AG08396 (cell line): ENCODE measurements around the gene C1orf122.

Experiments used
- DNase-seq: peaks from one replicate; pipeline ENCODE4 v3.0.0; 2012; ENCODE audit warnings: low spot score, mixed read lengths

The C1orf122 gene

DNA sequence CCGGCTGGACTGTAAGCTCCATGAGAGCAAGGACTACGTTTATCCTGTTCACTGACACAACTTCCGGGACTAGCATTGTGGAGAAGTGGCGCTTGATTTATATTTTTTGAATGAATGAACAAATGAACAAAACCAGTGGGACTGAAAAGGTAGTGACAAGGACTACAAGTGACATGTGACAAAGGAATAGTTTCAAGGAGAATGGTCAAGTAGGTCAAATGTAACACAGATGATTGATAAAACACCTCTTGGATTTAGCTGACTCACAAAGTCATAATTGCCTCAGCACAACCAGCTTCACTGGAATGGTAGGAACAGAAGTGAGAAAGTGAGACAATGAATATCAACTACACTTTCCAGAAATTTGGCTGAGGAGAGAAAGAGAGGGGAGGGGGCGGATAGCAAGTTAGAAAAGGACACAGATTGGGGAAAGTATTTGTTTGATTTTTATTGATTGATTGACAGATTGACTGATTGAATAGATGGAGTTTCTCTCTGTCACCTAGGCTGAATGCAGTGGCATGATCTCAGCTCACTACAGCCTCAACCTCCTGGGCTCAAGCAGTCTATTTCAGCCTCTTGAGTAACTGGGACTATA is 37.6 kb downstream of the C1orf122 start:
- DNase-seq: no peak

DNA sequence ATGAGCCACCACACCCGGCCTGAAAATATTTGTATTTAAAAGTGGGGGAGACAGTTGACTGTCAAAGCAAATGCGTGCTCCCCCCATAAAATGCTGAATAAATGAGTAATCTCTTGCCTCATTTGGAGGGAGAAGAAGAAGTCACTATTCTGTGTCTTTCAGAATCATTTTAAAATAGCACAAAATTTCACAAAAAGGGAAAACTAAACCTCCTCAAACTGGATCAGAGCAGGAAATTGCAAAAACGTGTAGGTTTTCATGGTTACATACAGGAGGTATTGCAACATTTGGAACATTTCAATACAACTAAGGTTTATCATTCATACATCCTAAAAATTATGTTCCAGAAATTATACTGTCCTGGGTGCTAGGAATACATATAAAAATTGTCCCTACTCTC is 38.2 kb downstream of the C1orf122 start:
- DNase-seq: no peak

GRCh38 chr1:37846647-37847339 is 39.2 kb downstream of the C1orf122 start:
- no peak for DNase-seq

- no peak for DNase-seq
Measured at GRCh38 chr1:37849480-37849879, 41.9 kb downstream of the C1orf122 start.

GRCh38 chr1:37850352-37850955 is 42.9 kb downstream of the C1orf122 start:
- no peak for DNase-seq

DNA sequence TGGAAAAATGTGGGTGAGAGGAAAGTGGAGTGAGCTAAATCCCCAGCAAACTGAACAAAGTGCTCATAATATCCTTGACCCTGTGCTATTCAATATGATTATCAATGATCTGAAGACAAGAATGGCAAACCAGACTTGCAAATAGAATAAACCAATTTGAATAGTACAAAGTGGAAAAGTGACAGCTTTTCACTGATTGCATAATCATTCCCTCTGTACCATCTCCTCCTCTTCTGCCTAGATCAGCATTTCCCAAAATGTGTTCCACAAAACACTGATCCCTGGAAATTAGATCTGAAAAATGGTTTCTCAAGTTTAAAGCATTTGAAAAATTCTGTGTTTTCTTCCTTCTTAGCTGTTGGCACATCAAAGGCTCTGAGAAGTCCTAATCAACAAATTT is 43.7 kb downstream of the C1orf122 start:
- no peak for DNase-seq

GRCh38 chr1:37851782-37852210 is 44.2 kb downstream of the C1orf122 start:
- no peak for DNase-seq

DNA sequence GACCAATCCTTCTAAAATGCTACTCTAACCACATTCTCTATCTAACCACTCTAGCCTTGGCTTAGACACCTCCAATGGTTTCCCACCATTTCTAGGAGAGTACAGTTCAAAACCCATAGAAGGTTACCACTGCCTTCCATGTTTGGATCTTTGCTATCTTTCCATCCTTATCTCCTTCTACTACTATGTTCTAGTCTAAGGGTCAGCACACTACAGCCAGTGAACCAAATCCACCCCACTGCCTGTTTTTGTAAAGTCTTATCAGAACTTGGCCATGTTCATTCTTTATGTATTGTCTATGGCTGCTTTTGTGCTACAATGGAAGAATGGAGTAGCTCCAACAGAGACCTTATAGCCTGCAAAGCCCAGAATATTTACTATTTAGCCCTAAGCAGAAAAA is 45.6 kb downstream of the C1orf122 start:
- no peak for DNase-seq

- no peak for DNase-seq
Measured at GRCh38 chr1:37854406-37854805, 46.8 kb downstream of the C1orf122 start.
